Left renal pelvis (tissue), 4 donors: Measurements from ENCODE around the gene SHROOM3. TPM values are rescaled to one million over a fixed set of nuclear protein-coding genes. Genes with fewer than 3 reads are reported as not detected.

Source experiments
- DNase-seq, 4 donors: peaks; one replicate each; pipeline ENCODE4 v3.0.0-alpha.2; 2013; ENCODE audit warnings: low read depth in 4 of 4, low spot score in 3 of 4
- polyA plus RNA-seq, 4 donors: library from polyadenylated mRNA; unstranded; fragments of 120-200 nt; gene quantifications; one replicate each; pipeline ENCODE4 v1.2.1, GENCODE V29; 2013; ENCODE audit not compliant: insufficient read length in 4 of 4

SHROOM3 gene
- polyA plus RNA-seq, 4 donors, result 24.2 to 37.8 (median 34.9) TPM

DNA sequence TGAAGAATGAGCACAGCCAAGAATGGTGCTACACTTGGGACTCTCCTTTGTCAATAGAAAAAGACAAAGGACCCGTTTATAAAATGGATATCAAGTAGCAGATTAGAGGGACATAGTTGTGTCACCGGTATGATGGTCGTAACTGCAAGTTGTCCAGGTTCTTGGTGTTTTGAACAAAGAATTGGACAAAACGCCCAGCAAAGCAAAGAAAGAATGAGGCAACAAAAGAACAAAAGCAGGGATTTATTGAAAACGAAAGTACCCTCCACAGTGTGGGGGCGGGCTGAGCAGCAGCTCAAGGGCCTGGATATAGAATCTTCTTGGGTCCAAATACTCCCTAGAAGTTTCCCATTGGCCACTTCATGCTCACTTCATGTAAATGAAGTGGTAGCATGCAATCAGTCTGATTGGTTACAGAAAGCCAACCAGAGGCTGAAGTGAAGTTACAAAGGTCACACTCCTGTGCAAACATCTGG lies 54.7 kb downstream of the SHROOM3 start:
- DNase-seq, result no peak

DNA sequence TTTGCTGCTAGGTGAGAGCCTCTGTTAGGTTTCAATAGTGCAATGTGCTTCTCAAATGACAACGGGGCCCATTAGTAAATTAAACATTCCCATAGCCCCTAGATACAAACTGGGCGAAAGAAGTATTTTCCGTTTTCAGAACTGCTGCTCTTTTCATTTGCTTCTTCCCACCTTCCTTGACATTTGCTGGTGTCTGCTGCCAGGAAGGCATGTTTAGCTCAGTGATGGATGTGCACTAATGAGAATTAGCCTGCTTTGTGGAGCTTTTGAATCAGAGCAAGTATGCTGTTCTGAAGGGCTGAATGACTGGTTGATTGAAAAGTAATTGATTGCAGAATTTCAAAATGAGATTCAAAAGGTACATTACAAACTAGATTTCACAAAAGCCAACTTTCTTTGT lies 57.0 kb downstream of the SHROOM3 start:
- DNase-seq, result no peak

GRCh38 chr4:76494243-76494642 lies 59.2 kb downstream of the SHROOM3 start:
- no peak for DNase-seq

GRCh38 chr4:76494871-76495590 lies 60.0 kb downstream of the SHROOM3 start:
- no peak for DNase-seq

DNA sequence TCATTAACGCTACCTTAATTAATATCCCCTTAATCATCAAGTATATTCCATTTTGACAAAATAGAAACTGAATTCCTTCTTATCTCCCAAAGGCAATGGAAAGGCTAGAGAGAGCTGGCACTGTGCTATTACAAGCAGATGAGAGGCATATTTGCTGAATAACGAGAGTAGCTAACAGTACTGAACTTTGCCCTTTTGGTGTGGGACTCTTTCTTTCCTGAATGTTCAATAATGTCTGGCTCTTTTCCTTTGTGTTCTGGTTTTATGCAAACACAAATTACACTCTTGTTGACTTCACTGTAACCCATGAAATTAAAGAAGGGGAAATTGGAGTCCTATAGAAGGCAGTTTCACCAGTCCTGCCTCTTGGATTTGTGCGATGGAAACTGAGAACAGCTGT lies 63.5 kb downstream of the SHROOM3 start:
- no peak for DNase-seq

DNA sequence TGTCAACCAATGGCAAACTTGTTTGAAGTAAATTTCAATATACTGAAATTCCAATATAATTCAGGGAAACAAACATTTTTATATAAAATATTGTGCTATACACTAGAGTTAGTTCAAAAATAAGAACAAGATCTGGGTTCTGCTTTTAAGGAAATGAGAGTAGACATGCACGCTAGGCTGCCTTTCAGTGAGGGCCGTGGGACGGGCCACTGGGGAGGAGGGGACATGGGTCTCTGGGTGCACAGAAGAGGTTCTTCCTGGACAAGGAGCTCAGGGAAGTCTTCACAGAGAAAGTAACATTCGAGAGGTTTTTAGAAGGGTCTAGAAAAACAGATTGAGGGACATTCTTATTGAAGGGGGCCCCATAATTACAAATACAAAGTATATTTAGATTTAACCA lies 64.4 kb downstream of the SHROOM3 start:
- no peak for DNase-seq

- no peak for DNase-seq
These were observed 67.9 kb downstream of the SHROOM3 start for GRCh38 chr4:76502886-76503285.

- no peak for DNase-seq
These were observed 69.8 kb downstream of the SHROOM3 start for GRCh38 chr4:76504613-76505465.

- no peak for DNase-seq
These were observed 76.9 kb downstream of the SHROOM3 start for GRCh38 chr4:76511947-76512346.

GRCh38 chr4:76513482-76513881 lies 78.5 kb downstream of the SHROOM3 start:
- DNase-seq, result no peak

- DNase-seq, result no peak
These were observed 79.1 kb downstream of the SHROOM3 start for GRCh38 chr4:76514087-76514486.

DNA sequence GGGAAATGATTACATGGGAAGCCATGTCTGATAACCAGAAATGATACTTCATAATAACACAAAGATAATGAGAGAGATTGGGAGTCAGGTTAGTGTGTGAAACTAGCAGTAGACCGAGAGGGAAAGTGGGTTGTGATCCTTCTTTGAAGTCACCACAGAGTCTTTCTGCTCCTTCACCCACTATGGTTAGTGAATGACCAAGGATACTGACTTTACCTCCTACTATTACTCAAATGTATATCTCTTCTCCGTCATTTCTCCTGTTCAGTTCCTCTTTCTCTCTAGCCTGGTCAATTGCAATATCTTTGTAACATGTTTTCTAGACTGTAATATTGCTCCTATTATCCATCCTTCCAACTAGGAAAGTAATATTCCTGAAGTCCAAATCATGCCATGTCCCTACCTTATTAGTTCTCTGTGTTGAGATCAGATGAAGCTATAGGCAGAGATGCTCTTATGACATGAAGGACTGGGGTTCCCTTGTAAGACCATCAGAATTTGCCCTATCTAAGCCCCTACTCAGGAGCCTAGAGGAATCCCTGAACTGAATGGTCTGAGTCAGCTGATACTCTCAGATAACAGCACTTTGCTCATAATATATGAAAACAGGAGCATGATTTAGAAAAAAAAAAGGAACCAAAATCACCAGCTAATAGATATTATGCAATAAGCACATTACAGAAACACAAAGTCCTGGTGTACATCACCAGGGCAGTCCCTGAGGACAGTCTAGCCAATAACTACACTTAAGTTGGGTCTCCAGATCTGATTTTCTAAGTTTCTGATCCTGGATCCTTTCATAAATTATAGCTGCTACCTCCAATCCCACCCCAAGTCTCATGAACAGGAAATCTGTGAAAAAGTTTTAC lies 81.2 kb downstream of the SHROOM3 start:
- no peak for DNase-seq

DNA sequence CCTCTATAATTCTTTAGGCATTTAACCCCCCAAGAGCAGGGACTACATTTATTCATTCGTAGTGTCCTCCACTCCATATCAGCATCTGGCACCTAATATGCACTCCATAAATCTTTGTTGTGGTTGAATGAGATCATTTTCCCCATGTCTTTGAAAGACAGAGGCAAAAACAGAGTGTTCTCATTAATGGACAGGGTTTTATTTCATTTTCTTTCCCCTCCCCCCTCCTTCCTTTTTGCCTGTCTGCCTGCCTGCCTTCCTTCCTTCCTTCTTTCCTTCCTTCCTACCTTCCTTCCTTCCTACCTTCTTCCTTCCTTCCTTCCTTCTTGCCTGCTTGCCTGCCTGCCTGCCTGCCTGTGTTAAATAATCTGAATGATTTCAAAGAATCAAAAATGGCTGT lies 83.2 kb downstream of the SHROOM3 start:
- DNase-seq, result no peak

GRCh38 chr4:76523593-76523992 lies 88.6 kb downstream of the SHROOM3 start:
- DNase-seq, result no peak

DNA sequence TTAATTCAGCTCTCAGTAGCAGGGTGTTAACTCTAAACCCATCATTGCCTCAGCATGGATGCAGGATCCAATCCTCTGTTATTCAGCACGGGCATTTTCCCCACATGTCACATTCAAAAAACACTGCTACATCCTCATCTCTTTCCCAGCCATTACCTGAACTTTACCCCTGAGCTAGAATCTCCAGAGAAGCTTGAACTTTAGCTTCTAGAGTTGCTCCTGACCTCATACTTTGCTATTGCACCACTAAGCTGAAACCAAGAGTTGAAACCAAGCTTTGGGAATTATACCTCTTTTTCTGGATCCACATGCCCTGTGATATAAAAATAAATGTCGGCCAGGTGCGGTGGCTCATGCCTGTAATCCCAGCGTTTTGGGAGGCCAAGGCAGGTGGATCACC lies 90.7 kb downstream of the SHROOM3 start:
- no peak for DNase-seq

- DNase-seq, result no peak
These were observed 91.6 kb downstream of the SHROOM3 start for GRCh38 chr4:76526585-76526990.

DNA sequence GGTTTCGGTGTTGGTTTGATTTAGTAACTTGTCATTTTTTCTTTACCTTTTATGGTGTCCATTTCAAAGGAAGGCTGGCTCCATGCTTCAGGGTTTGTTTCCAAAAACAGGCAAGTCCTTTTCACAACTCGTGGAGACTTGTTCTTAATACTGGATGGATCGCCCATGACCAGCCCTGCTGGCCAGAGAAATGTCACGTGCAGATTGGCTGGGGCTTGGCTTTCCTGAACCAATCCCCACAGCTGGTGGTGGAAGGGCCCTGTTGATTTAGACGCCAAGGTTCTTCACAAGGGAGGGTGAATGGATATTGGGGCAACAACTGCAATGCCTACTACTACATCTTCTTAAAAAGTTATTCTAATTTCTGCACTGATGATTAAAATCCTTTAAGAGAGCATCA lies 92.6 kb downstream of the SHROOM3 start:
- no peak for DNase-seq

DNA sequence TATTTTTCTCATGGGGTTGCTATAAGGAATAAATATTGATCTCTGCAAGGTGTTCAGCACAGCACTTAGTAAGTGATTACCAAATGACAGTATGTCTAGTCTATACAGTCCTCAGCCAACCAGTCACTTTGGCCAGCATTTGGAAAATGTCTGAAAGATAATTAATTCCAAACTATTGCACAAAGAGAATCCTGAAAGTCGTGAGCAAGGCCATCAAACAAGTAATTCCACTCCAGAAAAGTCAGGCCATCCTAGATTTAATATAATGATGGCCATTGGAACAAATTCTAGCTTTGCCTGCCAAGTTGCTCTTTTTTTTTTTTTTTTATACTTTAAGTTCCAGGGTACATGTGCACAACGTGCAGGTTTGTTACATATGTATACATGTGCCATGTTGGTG lies 96.6 kb downstream of the SHROOM3 start:
- no peak for DNase-seq

DNA sequence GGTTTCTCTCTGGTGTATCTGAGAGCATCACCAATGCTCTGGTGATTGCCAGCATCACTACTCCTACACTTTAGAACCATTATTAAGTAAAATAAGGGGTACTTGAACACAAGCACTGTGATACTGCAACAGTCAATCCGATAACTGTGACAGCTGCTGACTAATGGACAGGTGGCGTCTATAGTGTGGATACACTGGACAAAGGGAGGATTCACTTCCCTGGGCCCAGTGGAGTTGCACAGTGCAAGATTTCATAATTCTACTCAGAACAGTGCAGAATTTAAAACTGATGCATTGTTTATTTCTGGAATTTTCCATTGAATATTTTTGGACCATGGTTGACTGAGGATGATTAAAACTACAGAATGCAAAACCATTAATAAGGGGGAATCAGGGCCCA lies 97.8 kb downstream of the SHROOM3 start:
- DNase-seq, result no peak

- DNase-seq, result no peak
These were observed 98.3 kb downstream of the SHROOM3 start for GRCh38 chr4:76533314-76533713.
